Muscle of leg (tissue), 11 donors: ENCODE data around the gene KRT72. TPM values are rescaled to one million over a fixed set of nuclear protein-coding genes. Genes with fewer than 3 reads are reported as not detected.
A peak's percentile ranks its signal among the peaks of the same experiment; 100 is the strongest.

Source experiments
- DNase-seq: peaks from one replicate; pipeline ENCODE4 v3.0.0; 2013
- H3K27ac ChIP-seq: one replicate; pipeline ENCODE4 v1.5.1; 2013; ENCODE audit warnings: mild to moderate bottlenecking, low read length, control low read depth
- H3K27me3 ChIP-seq: one replicate; pipeline ENCODE4 v1.6.1; 2013; ENCODE audit warnings: low read length; ENCODE audit not compliant: control insufficient read depth, insufficient read depth
- H3K36me3 ChIP-seq: one replicate; pipeline ENCODE4 v1.6.1; 2013; ENCODE audit warnings: low read length; ENCODE audit not compliant: control insufficient read depth, insufficient read depth
- H3K4me1 ChIP-seq: one replicate; pipeline ENCODE4 v1.6.1; 2013; ENCODE audit warnings: low read length; ENCODE audit not compliant: control insufficient read depth, insufficient read depth
- H3K4me3 ChIP-seq: one replicate; pipeline ENCODE4 v1.5.1; 2013; ENCODE audit warnings: low read length, control low read depth
- H3K9me3 ChIP-seq: replicated peaks from 2 replicates; pipeline ENCODE4 v1.6.1; 2013; ENCODE audit warnings: low read depth, low read length; ENCODE audit not compliant: control insufficient read depth
- WGBS: methylation state at CpG from one replicate; pipeline ENCODE4 v1.1.5; 2013; ENCODE audit warnings: missing lambda C conversion rate; ENCODE audit not compliant: insufficient coverage; 5-methylcytosine and 5-hydroxymethylcytosine counted together
- polyA plus RNA-seq, 8 donors: library from polyadenylated mRNA; unstranded; fragments of 120-200 nt; gene quantifications; one replicate each; pipeline versions ENCODE4 v1.2.1 to v1.2.3, GENCODE V29; 2013; ENCODE audit warnings: inconsistent platforms in 1 of 8, low replicate concordance in 1 of 8; ENCODE audit not compliant: insufficient read length in 8 of 8, insufficient read depth in 1 of 8
- total RNA-seq: library from RNA; stranded (reverse); fragments of 120-200 nt; gene quantifications from one replicate; pipeline ENCODE4 v1.2.4, GENCODE V29; 2013

Gene KRT72
- total and polyA plus RNA-seq, 9 donors: not detected

DNA sequence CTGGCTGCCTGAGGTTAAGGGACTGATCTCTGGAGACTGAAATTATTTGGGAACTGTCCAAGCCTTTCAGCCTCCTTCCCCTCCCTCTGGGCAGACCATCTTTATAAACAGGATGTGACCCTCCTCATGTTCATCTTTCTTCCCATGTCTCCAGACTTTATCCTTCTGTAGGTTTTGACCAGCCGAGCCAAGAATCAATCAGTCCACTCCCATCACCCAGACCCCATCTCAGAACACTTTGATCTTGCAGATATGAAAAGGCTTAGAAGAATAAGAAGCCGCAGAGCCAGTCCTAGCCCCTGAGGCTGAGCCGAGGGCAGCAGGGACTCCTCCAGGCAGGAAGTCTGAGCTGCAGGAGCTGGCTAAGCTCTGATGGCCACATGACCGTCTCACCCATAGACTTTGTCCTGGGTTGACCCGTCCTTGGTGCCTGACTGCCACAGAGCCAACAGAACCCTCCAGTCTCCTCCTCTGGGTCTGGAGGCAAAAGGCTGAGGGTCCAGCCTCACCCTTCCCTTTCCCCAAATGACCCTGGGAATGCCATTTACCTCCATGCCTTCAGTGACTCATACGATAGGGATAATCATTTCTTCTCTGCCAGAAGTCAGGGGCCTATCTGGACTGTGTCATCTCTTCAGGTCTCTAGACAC lies 49.9 kb downstream of the KRT72 start:
- H3K4me1 ChIP-seq: peaks cover 7% of the 10 kb centered on the region
- peaks cover 4% of the 10 kb centered on the region for H3K27me3 ChIP-seq
- H3K4me3 ChIP-seq: no peak overlapping the region
- no peaks in the 10 kb centered on the region for H3K36me3 ChIP-seq
- DNase-seq: peak; percentile 10
- H3K9me3 ChIP-seq: no peaks in the 10 kb centered on the region
- WGBS: 34% methylated on average over 4 of the region's 6 CpGs
- no peak overlapping the region for H3K27ac ChIP-seq

GRCh38 chr12:52546126-52546525 lies 55.1 kb downstream of the KRT72 start:
- 81% methylated on average over 15 of the region's 15 CpGs for WGBS
- no peaks in the 10 kb centered on the region for H3K27me3 ChIP-seq
- H3K9me3 ChIP-seq: no peaks in the 10 kb centered on the region

DNA sequence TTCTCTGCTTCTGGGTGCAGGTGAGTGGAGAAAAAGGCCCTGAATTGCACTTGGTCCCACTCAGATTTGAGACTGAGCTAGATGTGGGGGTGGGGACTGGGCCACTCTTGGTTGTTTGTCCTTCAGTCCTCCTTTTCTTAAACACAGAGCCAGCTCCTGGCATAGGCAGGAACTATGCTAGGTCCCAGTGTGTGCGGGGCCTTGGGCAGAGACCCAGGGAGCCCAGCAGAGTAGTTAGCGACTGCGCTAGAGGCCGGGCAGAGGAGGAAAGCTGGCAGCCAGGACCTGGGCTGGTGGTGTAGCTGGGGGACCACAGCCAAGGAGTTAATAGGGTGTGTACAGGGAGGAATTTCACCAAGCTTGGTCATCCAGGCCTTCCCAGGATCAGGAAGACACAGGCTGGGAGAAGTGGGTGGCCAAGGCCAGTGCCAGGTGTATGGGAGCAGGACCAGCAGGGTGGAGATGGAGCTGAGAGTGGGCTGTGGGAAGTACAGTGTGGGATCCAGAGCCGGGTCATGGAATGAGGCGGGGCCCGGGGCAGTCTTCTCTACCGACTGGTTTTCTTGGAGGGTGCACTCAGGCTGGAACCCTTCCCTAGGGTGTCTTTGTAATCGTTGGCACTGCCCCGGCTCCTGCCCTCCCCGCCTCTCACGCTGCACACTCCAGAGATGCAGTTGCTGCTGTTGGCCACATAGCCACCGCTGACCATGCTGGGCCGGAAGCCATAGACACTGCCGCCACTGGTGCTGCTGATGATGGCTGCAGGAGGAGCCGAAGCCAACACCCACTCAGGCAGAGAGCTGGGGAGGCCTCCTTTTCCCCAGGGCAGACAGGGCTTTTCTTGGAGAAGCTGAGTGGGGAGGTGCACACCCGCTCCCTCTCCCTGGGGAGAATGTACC lies 57.0 kb downstream of the KRT72 start:
- WGBS: 69% methylated on average over 15 of the region's 17 CpGs
- H3K27ac ChIP-seq: peak overlapping the region; percentile 35
- peaks cover 34% of the 10 kb centered on the region for H3K4me1 ChIP-seq
- H3K9me3 ChIP-seq: no peaks in the 10 kb centered on the region
- no peaks in the 10 kb centered on the region for H3K36me3 ChIP-seq
- H3K4me3 ChIP-seq: no peak overlapping the region
- H3K27me3 ChIP-seq: no peaks in the 10 kb centered on the region
- peak; percentile 33 for DNase-seq

More at GRCh38 chr12:52546126-52546525, 55.1 kb downstream of the KRT72 start:
- Histone ChIP-seq H3K36me3 (no peaks in the 10 kb centered on the region), H3K27ac (no peak overlapping the region), H3K4me3 (no peak overlapping the region), H3K4me1 (peaks cover 22% of the 10 kb centered on the region)
- no peak for DNase-seq

GRCh38 chr12:52542785-52543318 lies 58.4 kb downstream of the KRT72 start:
- H3K4me1 ChIP-seq: peaks cover 47% of the 10 kb centered on the region
- H3K9me3 ChIP-seq: no peaks in the 10 kb centered on the region
- H3K27me3 ChIP-seq: no peaks in the 10 kb centered on the region
- 65% methylated on average over 7 of the region's 7 CpGs for WGBS
- DNase-seq: no peak
- no peak overlapping the region for H3K4me3 ChIP-seq
- no peak overlapping the region for H3K27ac ChIP-seq
- H3K36me3 ChIP-seq: no peaks in the 10 kb centered on the region

DNA sequence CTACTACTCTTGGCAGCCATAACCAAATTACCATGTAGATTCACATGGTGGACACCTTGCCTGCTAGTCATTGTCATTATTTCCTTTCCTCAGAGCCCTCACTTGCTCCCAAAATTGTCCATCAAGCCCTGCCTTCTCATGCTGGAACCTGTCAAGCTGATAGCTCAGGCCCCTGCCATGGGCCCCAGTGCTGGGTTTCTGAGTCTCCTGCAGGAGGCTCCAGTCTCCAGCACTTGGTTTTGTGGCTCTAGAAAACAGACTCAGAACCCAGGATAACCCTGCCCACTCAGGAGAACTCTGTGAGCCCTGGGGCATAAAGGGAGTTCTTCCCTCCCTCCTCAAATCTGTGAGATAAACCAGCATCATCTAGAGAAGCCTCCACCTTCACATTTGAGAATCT lies 59.1 kb downstream of the KRT72 start:
- no peak overlapping the region for H3K27ac ChIP-seq
- H3K27me3 ChIP-seq: no peaks in the 10 kb centered on the region
- H3K4me3 ChIP-seq: no peak overlapping the region
- H3K9me3 ChIP-seq: no peaks in the 10 kb centered on the region
- peaks cover 47% of the 10 kb centered on the region for H3K4me1 ChIP-seq
- H3K36me3 ChIP-seq: no peaks in the 10 kb centered on the region
- DNase-seq: no peak

GRCh38 chr12:52541709-52542108 lies 59.6 kb downstream of the KRT72 start:
- no peak overlapping the region for H3K27ac ChIP-seq
- no CpG with 5 or more reads among the region's 5 CpGs for WGBS
- DNase-seq: no peak
- no peaks in the 10 kb centered on the region for H3K9me3 ChIP-seq
- no peaks in the 10 kb centered on the region for H3K27me3 ChIP-seq
- peaks cover 46% of the 10 kb centered on the region for H3K4me1 ChIP-seq
- no peak overlapping the region for H3K4me3 ChIP-seq
- H3K36me3 ChIP-seq: no peaks in the 10 kb centered on the region

DNA sequence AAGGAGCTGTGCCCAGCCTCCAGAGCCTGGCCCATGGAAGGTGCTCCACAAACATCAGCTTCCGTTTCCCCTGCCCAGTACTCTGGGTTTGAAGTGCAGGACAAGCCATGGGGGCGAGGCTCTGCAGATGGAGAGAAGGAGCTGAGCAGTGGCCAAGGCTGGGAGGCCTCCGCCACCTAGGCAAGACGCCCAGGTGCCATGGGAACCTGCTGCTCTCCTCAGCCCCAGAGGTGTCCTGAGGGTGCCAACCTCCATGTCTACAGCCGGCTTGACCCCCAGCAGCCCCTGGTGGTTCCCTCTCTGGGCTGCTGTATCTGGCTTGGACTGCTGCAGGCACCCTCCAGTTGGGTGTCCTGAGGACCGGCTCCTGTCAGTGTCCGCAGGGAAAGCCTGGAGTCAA lies 60.7 kb downstream of the KRT72 start:
- Histone ChIP-seq H3K9me3 (no peaks in the 10 kb centered on the region), H3K36me3 (no peaks in the 10 kb centered on the region), H3K27me3 (no peaks in the 10 kb centered on the region), H3K4me3 (no peak overlapping the region), H3K27ac (no peak overlapping the region), H3K4me1 (peaks cover 40% of the 10 kb centered on the region)
- 92% methylated on average over 6 of the region's 7 CpGs for WGBS
- DNase-seq: no peak

DNA sequence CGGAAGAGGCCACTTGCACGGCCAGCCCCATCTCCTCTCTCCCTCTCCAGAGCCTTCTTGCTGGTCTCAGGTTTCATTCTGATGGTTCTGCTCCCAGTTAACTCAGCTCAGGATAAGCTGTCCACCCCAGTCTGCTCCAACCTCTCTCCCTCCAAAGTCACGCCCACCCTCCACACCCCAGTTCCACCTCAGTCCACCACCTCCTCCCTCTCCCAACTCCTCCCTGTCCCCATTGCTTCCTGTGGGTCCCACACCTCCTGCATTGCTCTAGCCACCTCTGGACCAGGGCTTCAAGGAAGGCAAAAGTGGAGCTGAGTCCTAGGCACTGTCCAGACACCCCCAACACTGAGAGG lies 61.5 kb downstream of the KRT72 start:
- Histone ChIP-seq H3K4me1 (peaks cover 35% of the 10 kb centered on the region), H3K36me3 (no peaks in the 10 kb centered on the region), H3K9me3 (no peaks in the 10 kb centered on the region), H3K4me3 (no peak overlapping the region), H3K27me3 (no peaks in the 10 kb centered on the region), H3K27ac (peak overlapping the region; percentile 9)
- DNase-seq: no peak
- WGBS: 66% methylated on average over 3 of the region's 3 CpGs

GRCh38 chr12:52539083-52539820 lies 62.0 kb downstream of the KRT72 start:
- Histone ChIP-seq H3K36me3 (no peaks in the 10 kb centered on the region), H3K4me3 (no peak overlapping the region), H3K27ac (peak overlapping the region; percentile 9), H3K9me3 (no peaks in the 10 kb centered on the region), H3K4me1 (peaks cover 30% of the 10 kb centered on the region), H3K27me3 (no peaks in the 10 kb centered on the region)
- peak; percentile 80 for DNase-seq
- 55% methylated on average over 3 of the region's 5 CpGs for WGBS

GRCh38 chr12:52537101-52537500 lies 64.2 kb downstream of the KRT72 start:
- no peak overlapping the region for H3K27ac ChIP-seq
- 87% methylated on average over 3 of the region's 3 CpGs for WGBS
- no peaks in the 10 kb centered on the region for H3K9me3 ChIP-seq
- DNase-seq: no peak
- no peaks in the 10 kb centered on the region for H3K36me3 ChIP-seq
- H3K4me1 ChIP-seq: peaks cover 32% of the 10 kb centered on the region
- H3K4me3 ChIP-seq: no peak overlapping the region
- no peaks in the 10 kb centered on the region for H3K27me3 ChIP-seq
